ENCODE measurements around the gene SPAG4.

DNA sequence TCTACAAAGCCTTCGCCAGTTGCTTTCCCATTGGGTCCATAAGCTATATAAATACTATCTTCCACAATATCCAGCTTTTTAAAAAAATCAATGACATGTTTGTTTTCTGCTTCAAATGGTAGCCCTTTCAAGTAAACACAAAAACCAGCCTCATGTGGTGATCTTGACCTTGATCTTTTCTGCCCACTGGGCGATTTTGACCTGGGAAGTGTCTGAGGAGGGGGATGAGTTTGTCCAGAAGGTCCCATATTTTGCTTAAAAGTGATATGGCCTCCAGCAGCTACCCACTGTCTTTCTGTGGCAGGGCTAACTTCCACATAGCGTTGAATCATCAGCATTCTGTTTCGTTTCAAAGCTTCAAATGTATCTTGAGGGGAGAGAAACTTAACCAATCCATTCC lies 38.3 kb downstream of the SPAG4 start:
- TF ChIP-seq EZH2 (optimal IDR thresholded peaks at IDR 0.05; ENCODE audit: low read depth, low read length) (no peak), CTCF (IDR thresholded peaks at IDR 0.05; ENCODE audit: low read length) (no peak)
